Bronchus fibroblast of lung (primary cell): ENCODE data around the gene AP1S2. TPM values are rescaled to one million over a fixed set of nuclear protein-coding genes. Genes with fewer than 3 reads are reported as not detected.

ENCODE experiments used
- total RNA-seq: library from RNA; depleted of rRNA; stranded (reverse); fragments of >200 nt; gene quantifications from 2 replicates; pipeline ENCODE4 v1.2.3, GENCODE V29; 2015

Gene AP1S2
- 73.6 and 104 TPM in 2 replicates for total RNA-seq

DNA sequence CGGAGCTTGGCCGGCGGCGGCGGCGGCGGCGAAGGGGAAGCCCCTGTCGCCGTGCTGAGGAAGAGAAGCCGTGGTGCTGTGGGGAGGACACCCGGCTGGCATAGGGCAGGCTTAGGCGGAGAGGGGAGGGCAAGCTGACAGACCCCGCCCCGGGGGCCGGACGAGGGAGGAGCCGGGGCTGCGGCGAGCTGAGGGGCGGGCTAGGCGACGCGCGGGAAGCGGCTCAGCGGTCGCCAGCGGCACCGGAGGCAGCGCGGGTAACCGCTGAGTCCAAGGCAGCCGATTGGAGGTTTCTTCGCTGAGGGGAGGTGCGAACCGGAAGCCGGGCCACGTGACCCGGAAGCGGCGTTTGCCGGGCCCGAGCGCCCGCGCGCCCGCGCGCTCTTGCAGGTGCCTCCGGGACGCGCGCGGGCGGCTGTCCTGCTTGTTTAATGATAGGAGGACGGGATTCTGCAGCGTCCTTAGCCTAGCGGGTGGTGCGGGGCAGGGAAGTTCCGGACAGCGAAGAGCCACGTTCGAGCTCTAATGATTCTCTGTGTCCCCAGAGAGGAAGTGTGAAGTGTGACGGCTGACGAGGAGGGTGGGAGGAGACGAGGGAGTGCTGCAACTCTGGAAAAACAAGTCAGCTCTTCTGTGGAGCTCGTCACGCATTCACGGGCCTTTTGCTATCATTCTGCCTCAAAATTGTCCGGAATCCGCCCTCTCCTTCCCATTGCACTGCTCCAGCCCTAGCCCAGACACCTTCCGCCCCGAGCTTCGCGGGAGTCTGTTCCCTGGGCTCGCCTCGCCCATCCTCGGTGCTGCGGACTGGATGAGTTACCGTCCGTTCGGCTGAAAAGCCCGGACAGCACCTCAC, at the start of gene AP1S2:
Gene AP1S2, minus strand, starts transcription at position 102 of the 856 bp plus-strand sequence. CDS start 2,289 bp downstream, outside the sequence.

DNA sequence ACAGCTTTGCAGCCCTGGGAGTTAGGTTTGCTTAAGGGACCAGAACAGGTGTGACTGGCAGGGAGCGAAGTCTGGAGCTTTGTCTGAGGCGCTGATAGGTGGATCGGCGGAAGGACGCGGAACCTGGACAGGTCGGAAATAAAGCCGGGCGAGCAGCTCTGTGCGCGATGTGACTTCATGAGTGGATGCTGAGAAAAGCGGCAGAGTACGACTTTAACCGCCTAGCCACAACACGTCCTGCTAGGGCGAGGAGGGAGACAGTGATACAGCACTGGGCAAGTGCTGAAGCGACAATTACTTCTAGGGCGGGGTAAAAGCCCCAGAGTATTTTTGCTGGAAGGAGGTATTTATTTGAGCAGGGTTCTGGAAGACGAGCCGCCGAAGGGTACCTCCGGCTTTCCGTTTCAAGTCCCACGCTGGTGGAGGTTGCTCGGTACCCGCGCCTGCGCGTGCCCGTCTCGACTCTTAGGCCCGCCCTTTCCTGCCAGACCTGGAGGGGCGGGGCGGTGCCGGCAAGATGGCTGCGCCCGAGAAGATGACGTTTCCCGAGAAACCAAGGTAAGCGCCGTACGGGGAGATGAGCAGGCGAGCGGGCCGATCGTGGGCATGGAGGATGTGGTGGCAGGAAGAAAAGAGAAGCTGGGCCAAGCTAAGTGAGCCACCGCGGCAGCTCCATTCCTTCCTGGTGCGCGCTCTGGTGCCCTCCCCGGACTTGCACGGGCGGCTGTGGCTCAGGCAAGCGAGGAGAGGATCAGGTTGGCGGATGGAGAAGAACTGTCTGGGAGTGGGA, 64.4 kb downstream of the AP1S2 start, which contains the start of gene ZRSR2:
Gene ZRSR2, plus strand, starts transcription at position 506 of the 790 bp plus-strand sequence. Its CDS starts 12 bp downstream, at position 518.

Other genes starting within 250 kb of the AP1S2 start
- 0.15 TPM in 1 of 2 replicates, not detected in the other for gene CLTRN, start 190.0 kb downstream of the AP1S2 start, total RNA-seq
- 4.8 and 10.1 TPM in 2 replicates for gene CA5B, start 116.5 kb downstream of the AP1S2 start, total RNA-seq
- 2.1 and 2.2 TPM in 2 replicates for gene ZRSR2, start 64.3 kb downstream of the AP1S2 start, total RNA-seq